ENCODE data around the gene RELT.

DNA sequence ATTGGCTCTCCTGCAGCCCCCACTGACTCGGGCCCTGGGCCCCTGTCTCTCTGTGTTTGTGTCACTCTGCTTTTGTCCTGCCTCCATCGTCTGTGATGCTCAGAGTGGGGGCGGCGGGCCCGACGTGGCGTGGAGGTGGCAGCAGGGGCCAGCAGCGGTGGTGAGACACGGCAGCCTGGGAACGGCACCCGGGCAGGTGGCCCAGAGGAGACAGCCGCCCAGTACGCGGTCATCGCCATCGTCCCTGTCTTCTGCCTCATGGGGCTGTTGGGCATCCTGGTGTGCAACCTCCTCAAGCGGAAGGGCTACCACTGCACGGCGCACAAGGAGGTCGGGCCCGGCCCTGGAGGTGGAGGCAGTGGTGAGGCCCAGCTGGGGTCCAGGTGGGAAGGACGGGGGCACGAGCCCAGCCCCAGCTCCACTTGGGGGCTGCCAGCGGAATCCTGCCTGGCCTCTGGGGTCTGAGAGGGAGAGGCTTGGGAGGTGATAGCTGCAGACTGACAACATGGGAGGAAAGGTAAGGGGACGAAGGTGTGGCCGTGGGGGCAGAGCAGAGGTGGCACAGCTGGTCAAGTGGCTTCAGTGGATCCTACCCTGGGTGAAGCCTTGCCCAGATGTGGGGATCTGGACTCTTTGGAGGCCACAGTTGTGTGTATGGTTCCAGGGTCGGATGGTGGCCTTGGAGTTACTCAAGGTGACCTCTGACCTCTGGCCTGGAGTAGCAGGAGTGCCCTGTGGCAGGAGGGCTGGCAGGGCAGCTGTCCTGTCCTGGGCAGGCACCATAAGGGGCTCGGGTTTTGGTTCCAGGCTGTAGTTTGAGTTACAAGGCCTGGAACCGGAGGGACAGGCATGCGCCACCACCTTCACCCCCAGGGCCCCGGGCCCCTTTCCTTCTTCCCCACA, 16.2 kb downstream of the RELT start:
- TF ChIP-seq, protein P1, sequence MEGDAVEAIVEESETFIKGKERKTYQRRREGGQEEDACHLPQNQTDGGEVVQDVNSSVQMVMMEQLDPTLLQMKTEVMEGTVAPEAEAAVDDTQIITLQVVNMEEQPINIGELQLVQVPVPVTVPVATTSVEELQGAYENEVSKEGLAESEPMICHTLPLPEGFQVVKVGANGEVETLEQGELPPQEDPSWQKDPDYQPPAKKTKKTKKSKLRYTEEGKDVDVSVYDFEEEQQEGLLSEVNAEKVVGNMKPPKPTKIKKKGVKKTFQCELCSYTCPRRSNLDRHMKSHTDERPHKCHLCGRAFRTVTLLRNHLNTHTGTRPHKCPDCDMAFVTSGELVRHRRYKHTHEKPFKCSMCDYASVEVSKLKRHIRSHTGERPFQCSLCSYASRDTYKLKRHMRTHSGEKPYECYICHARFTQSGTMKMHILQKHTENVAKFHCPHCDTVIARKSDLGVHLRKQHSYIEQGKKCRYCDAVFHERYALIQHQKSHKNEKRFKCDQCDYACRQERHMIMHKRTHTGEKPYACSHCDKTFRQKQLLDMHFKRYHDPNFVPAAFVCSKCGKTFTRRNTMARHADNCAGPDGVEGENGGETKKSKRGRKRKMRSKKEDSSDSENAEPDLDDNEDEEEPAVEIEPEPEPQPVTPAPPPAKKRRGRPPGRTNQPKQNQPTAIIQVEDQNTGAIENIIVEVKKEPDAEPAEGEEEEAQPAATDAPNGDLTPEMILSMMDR (IDR thresholded peaks at IDR 0.05; ENCODE audit: low read length): no peak
- no peak for TF ChIP-seq EZH2phosphoT487 (IDR thresholded peaks at IDR 0.05; ENCODE audit: low read length)

Measured in MM.1S (cell line).